Smooth muscle cell (in vitro differentiated cells): ENCODE measurements around the gene CHN1. TPM values are rescaled to one million over a fixed set of nuclear protein-coding genes. Genes with fewer than 3 reads are reported as not detected.

ENCODE experiments used
- DNase-seq: peaks from one replicate; lab custom pipeline; 2025; ENCODE audit not compliant: unreplicated experiment; lab: John Stamatoyannopoulos, UW
- H2AFZ ChIP-seq: fragments of 200-600 bp; sonication (generic); 2 replicates; pipeline ENCODE4 v1.6.0; 2016; ENCODE audit warnings: antibody characterized with exemption, low read depth, mild to moderate bottlenecking
- H3F3A ChIP-seq: fragments of 200-600 bp; sonication (generic); 2 replicates; pipeline ENCODE4 v1.6.0; 2017; ENCODE audit warnings: antibody characterized with exemption, low read depth
- H3K27ac ChIP-seq: fragments of 200-600 bp; sonication (generic); 2 replicates; pipeline ENCODE4 v1.5.1; 2016; ENCODE audit warnings: low read depth, mild to moderate bottlenecking
- H3K27me3 ChIP-seq: fragments of 200-600 bp; sonication (generic); 2 replicates; pipeline ENCODE4 v1.6.1; 2016; ENCODE audit warnings: low read depth, mild to moderate bottlenecking
- H3K36me3 ChIP-seq: fragments of 200-600 bp; sonication (generic); 2 replicates; pipeline ENCODE4 v1.5.1; 2016; ENCODE audit warnings: low read depth
- H3K4me1 ChIP-seq: fragments of 200-600 bp; sonication (generic); 2 replicates; pipeline ENCODE4 v1.5.1; 2016; ENCODE audit warnings: low read depth
- H3K4me2 ChIP-seq: fragments of 200-600 bp; sonication (generic); 2 replicates; pipeline ENCODE4 v1.6.0; 2016; ENCODE audit warnings: mild to moderate bottlenecking
- H3K4me3 ChIP-seq: fragments of 200-600 bp; sonication (generic); 2 replicates; pipeline ENCODE4 v1.5.1; 2016; ENCODE audit warnings: mild to moderate bottlenecking
- H3K79me2 ChIP-seq: fragments of 200-600 bp; sonication (generic); 2 replicates; pipeline ENCODE4 v1.6.0; 2016; ENCODE audit warnings: low read depth, mild to moderate bottlenecking
- H3K9ac ChIP-seq: fragments of 200-600 bp; sonication (generic); 2 replicates; pipeline ENCODE4 v1.6.0; 2016; ENCODE audit warnings: low read depth
- H3K9me3 ChIP-seq: fragments of 200-600 bp; sonication (generic); replicated peaks from 2 replicates; pipeline ENCODE4 v1.5.1; 2016; ENCODE audit warnings: low read depth
- H4K20me1 ChIP-seq: fragments of 200-600 bp; sonication (generic); 2 replicates; pipeline ENCODE4 v1.6.0; 2016; ENCODE audit warnings: low read depth
- WGBS: methylation state at CpG from one replicate; pipeline ENCODE4 v1.1.7; 2016; ENCODE audit warnings: low lambda C conversion rate; 5-methylcytosine and 5-hydroxymethylcytosine counted together
- polyA plus RNA-seq: library from polyadenylated mRNA; unstranded; fragments of >200 nt; fragmentation: Nextera tagmentation; extraction: Ambion mirVana; gene quantifications from 2 replicates; pipeline ENCODE4 v1.2.1, GENCODE V29; 2016
- total RNA-seq: library from RNA; depleted of rRNA; stranded (reverse); fragments of >200 nt; gene quantifications from 2 replicates; pipeline ENCODE4 v1.2.3, GENCODE V29; 2014
- TF ChIP-seq, protein P1 (sequence below): fragments of 200-600 bp; sonication (generic); IDR thresholded peaks from 2 replicates; pipeline ENCODE4 v1.5.1; 2017; ENCODE audit warnings: borderline replicate concordance, mild to moderate bottlenecking, antibody characterized with exemption; ENCODE audit not compliant: insufficient read depth, poor library complexity, severe bottlenecking

CHN1 gene
- total and polyA plus RNA-seq, 2 experiments from 2014 or later: 33.5 to 44.8 TPM

DNA sequence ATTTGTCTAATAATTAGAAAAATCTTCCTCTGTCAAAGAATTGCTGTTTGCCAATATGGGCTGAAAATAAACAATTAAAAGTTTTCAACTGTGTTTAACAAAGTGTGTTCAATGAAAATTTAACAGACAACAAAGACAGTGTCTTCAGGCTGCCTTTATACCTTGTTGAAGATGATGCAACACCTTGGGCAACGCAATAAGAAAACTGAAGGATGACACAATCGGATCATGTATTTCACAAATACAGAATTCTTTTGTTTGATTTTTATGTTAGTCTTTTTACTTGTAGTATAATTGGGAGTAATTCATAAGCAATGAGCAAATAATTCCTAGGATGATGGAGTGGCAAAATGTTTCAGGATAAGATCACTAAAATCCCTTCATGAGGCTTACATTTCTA is 27.8 kb downstream of the CHN1 start:
- TF ChIP-seq, protein P1, sequence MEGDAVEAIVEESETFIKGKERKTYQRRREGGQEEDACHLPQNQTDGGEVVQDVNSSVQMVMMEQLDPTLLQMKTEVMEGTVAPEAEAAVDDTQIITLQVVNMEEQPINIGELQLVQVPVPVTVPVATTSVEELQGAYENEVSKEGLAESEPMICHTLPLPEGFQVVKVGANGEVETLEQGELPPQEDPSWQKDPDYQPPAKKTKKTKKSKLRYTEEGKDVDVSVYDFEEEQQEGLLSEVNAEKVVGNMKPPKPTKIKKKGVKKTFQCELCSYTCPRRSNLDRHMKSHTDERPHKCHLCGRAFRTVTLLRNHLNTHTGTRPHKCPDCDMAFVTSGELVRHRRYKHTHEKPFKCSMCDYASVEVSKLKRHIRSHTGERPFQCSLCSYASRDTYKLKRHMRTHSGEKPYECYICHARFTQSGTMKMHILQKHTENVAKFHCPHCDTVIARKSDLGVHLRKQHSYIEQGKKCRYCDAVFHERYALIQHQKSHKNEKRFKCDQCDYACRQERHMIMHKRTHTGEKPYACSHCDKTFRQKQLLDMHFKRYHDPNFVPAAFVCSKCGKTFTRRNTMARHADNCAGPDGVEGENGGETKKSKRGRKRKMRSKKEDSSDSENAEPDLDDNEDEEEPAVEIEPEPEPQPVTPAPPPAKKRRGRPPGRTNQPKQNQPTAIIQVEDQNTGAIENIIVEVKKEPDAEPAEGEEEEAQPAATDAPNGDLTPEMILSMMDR: no peak
- Histone ChIP-seq H3K36me3 (no peaks in the 10 kb centered on the region), H4K20me1 (no peaks in the 10 kb centered on the region), H3K27me3 (no peaks in the 10 kb centered on the region), H3F3A (peaks cover 13% of the 10 kb centered on the region), H3K4me3 (no peak overlapping the region), H3K9me3 (no peaks in the 10 kb centered on the region), H3K27ac (no peak overlapping the region), H3K9ac (no peak overlapping the region), H3K4me2 (no peak overlapping the region), H2AFZ (no peak overlapping the region), H3K4me1 (no peaks in the 10 kb centered on the region), H3K79me2 (no peaks in the 10 kb centered on the region)
- 94% methylated on average over 2 of the region's 2 CpGs for WGBS
- DNase-seq: no peak

DNA sequence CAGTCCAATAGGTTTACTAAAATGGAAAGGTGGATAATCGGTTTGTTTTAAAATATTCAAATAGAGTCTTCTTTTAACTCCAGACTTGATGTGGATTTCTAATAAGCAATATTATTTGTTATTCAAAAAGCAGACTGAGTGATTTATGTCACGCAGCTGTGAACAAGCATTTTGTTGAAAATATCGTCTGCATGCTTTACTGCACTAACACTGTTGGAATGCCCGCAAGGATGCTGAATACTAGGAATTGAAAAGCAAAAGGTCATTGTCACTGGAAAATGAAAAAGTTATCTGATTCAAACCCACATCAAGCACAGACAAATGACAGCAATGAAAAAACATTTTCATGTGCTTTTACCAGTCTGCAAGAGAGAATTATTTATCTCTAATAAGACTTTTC is 31.1 kb downstream of the CHN1 start:
- H3K36me3 ChIP-seq: no peaks in the 10 kb centered on the region
- WGBS: 85% methylated on average over 4 of the region's 4 CpGs
- no peak overlapping the region for H3K4me3 ChIP-seq
- peaks cover 17% of the 10 kb centered on the region for H3F3A ChIP-seq
- H2AFZ ChIP-seq: no peak overlapping the region
- no peak overlapping the region for H3K4me2 ChIP-seq
- H3K9ac ChIP-seq: no peak overlapping the region
- DNase-seq: no peak
- no peaks in the 10 kb centered on the region for H3K9me3 ChIP-seq
- no peaks in the 10 kb centered on the region for H3K79me2 ChIP-seq
- no peaks in the 10 kb centered on the region for H4K20me1 ChIP-seq
- no peaks in the 10 kb centered on the region for H3K27me3 ChIP-seq
- TF ChIP-seq, protein P1: no peak
- no peaks in the 10 kb centered on the region for H3K4me1 ChIP-seq
- no peak overlapping the region for H3K27ac ChIP-seq

DNA sequence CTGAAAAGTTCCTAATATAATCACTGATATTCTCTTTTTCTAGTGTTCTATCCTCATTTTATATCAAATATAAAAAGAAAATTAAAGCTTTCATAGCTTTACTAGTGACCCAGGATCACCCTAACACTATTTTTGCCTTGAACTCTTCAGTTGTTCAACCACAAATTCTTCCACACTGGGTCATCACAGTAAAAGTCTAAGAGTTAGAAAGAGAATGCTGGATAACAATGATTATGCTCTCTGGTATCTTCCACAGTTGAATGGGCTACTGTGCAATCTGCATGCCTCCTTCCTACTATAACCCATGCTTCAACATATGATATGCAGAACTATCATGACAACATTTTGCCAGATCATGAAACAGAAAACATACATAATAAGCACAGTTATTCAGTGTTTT is 32.3 kb downstream of the CHN1 start:
- Histone ChIP-seq H4K20me1 (no peaks in the 10 kb centered on the region), H3K4me2 (peak overlapping the region; percentile 47), H3K9me3 (no peaks in the 10 kb centered on the region), H3K27ac (peak overlapping the region; percentile 80), H3F3A (peaks cover 17% of the 10 kb centered on the region), H3K36me3 (no peaks in the 10 kb centered on the region), H3K79me2 (no peaks in the 10 kb centered on the region), H3K27me3 (no peaks in the 10 kb centered on the region), H3K4me1 (peaks cover 7% of the 10 kb centered on the region), H3K4me3 (no peak overlapping the region), H3K9ac (no peak overlapping the region), H2AFZ (no peak overlapping the region)
- DNase-seq: no peak
- TF ChIP-seq, protein P1: no peak
